Neural cell (in vitro differentiated cells): Measurements from ENCODE around the gene AMH. TPM values are rescaled to one million over a fixed set of nuclear protein-coding genes. Genes with fewer than 3 reads are reported as not detected.

Source experiments
- H2AFZ ChIP-seq: fragments of 200-600, 300-800 bp; sonication (generic), shearing (Covaris generic); 2 replicates; pipeline ENCODE4 v1.6.0; 2014; ENCODE audit warnings: low read depth, mild to moderate bottlenecking, antibody characterized with exemption, low read length, moderate library complexity
- H3F3A ChIP-seq: fragments of 200-600 bp; shearing (Covaris generic); 2 replicates; pipeline ENCODE4 v1.6.1; 2016; ENCODE audit warnings: mild to moderate bottlenecking, moderate library complexity, mixed read lengths, antibody characterized with exemption, low read length; ENCODE audit not compliant: insufficient read depth, poor library complexity, severe bottlenecking
- H3K27ac ChIP-seq: fragments of 200-600, 300-800 bp; sonication (generic), shearing (Covaris generic); 2 replicates; pipeline ENCODE4 v1.5.1; 2014; ENCODE audit warnings: mild to moderate bottlenecking, low read length, moderate library complexity
- H3K27me3 ChIP-seq: fragments of 300-800, 200-600 bp; sonication (generic), shearing (Covaris generic); 2 replicates; pipeline ENCODE4 v1.6.0; 2014; ENCODE audit warnings: mild to moderate bottlenecking, low read depth, low read length, moderate library complexity; ENCODE audit not compliant: insufficient read depth
- H3K36me3 ChIP-seq: fragments of 300-800, 200-600 bp; sonication (generic), shearing (Covaris generic); 2 replicates; pipeline ENCODE4 v1.5.1; 2014; ENCODE audit warnings: mild to moderate bottlenecking, antibody characterized with exemption, low read length, moderate library complexity; ENCODE audit not compliant: insufficient read depth
- H3K4me2 ChIP-seq: fragments of 300-800, 200-600 bp; sonication (generic), shearing (Covaris generic); 2 replicates; pipeline ENCODE4 v1.6.0; 2014; ENCODE audit warnings: mild to moderate bottlenecking, low read length
- H3K4me3 ChIP-seq: fragments of 300-800, 200-600 bp; sonication (generic), shearing (Covaris generic); 2 replicates; pipeline ENCODE4 v1.5.1; 2014; ENCODE audit warnings: mild to moderate bottlenecking, low read length, moderate library complexity
- H3K79me2 ChIP-seq: fragments of 200-600 bp; shearing (Covaris generic); replicated peaks from 2 replicates; pipeline ENCODE4 v1.6.0; 2014; ENCODE audit warnings: mild to moderate bottlenecking, low read length, moderate library complexity; ENCODE audit not compliant: insufficient read depth
- H3K9ac ChIP-seq: fragments of 300-800, 200-600 bp; sonication (generic), shearing (Covaris generic); 2 replicates; pipeline ENCODE4 v1.6.1; 2016; ENCODE audit warnings: mild to moderate bottlenecking, low read length, mixed read lengths
- H3K9me2 ChIP-seq: fragments of 200-600 bp; shearing (Covaris generic); 2 replicates; pipeline ENCODE4 v1.6.1; 2016; ENCODE audit warnings: mild to moderate bottlenecking, low read length, mixed read lengths; ENCODE audit not compliant: insufficient read depth
- H3K9me3 ChIP-seq: fragments of 200-600, 300-800 bp; sonication (generic), shearing (Covaris generic); 2 replicates; pipeline ENCODE4 v1.6.1; 2016; ENCODE audit warnings: mild to moderate bottlenecking, mixed run types, low read length, moderate library complexity, mixed read lengths
- H4K20me1 ChIP-seq: fragments of 200-600 bp; shearing (Covaris generic); 2 replicates; pipeline ENCODE4 v1.6.1; 2016; ENCODE audit warnings: mild to moderate bottlenecking, mixed run types; ENCODE audit not compliant: insufficient read depth
- EP300 ChIP-seq: fragments of 450-650 bp; conservative IDR thresholded peaks from 2 replicates; pipeline ENCODE4 v1.6.1; 2014; ENCODE audit warnings: antibody characterized with exemption, mild to moderate bottlenecking, moderate library complexity; ENCODE audit not compliant: poor library complexity, severe bottlenecking
- EZH2 ChIP-seq: fragments of 200-600, 300-800 bp; shearing (Covaris generic), sonication (generic); IDR thresholded peaks from 2 replicates; pipeline ENCODE4 v1.6.1; 2014; ENCODE audit warnings: antibody characterized with exemption, low read length, borderline replicate concordance, mild to moderate bottlenecking; ENCODE audit not compliant: insufficient read depth, poor library complexity, severe bottlenecking
- MXI1 ChIP-seq: fragments of 450-650 bp; conservative IDR thresholded peaks from 2 replicates; pipeline ENCODE4 v1.6.1; 2014; ENCODE audit warnings: antibody characterized with exemption, mild to moderate bottlenecking; ENCODE audit not compliant: poor library complexity, severe bottlenecking
- POLR2AphosphoS5 ChIP-seq: IDR thresholded peaks from 2 replicates; pipeline ENCODE4 v1.6.1; 2012
- RAD21 ChIP-seq: fragments of 450-650 bp; conservative IDR thresholded peaks from 2 replicates; pipeline ENCODE4 v1.6.1; 2014; ENCODE audit warnings: antibody characterized with exemption, mild to moderate bottlenecking, moderate library complexity
- SMC3 ChIP-seq: fragments of 450-650 bp; conservative IDR thresholded peaks from 2 replicates; pipeline ENCODE4 v1.6.1; 2014; ENCODE audit warnings: antibody characterized with exemption, mild to moderate bottlenecking, moderate library complexity; ENCODE audit not compliant: poor library complexity
- TAF1 ChIP-seq: IDR thresholded peaks from 2 replicates; pipeline ENCODE4 v1.6.1; 2012; ENCODE audit warnings: low read depth
- polyA plus RNA-seq: library from polyadenylated mRNA; depleted of rRNA; stranded (reverse); fragments of >200 nt; gene quantifications from 2 replicates; pipeline ENCODE4 v1.2.3, GENCODE V29; 2014
- TF ChIP-seq, protein P1 (sequence below): IDR thresholded peaks from 2 replicates; pipeline ENCODE4 v1.6.1; 2012; ENCODE audit warnings: borderline replicate concordance
- TF ChIP-seq, protein P2 (sequence below): fragments of 450-650 bp; IDR thresholded peaks from 2 replicates; pipeline ENCODE4 v1.5.1; 2014; ENCODE audit warnings: antibody characterized with exemption, mild to moderate bottlenecking, moderate library complexity; ENCODE audit not compliant: poor library complexity, severe bottlenecking

The AMH gene
- polyA plus RNA-seq, 1 donor from 2014 or later, result 57.5 TPM

DNA sequence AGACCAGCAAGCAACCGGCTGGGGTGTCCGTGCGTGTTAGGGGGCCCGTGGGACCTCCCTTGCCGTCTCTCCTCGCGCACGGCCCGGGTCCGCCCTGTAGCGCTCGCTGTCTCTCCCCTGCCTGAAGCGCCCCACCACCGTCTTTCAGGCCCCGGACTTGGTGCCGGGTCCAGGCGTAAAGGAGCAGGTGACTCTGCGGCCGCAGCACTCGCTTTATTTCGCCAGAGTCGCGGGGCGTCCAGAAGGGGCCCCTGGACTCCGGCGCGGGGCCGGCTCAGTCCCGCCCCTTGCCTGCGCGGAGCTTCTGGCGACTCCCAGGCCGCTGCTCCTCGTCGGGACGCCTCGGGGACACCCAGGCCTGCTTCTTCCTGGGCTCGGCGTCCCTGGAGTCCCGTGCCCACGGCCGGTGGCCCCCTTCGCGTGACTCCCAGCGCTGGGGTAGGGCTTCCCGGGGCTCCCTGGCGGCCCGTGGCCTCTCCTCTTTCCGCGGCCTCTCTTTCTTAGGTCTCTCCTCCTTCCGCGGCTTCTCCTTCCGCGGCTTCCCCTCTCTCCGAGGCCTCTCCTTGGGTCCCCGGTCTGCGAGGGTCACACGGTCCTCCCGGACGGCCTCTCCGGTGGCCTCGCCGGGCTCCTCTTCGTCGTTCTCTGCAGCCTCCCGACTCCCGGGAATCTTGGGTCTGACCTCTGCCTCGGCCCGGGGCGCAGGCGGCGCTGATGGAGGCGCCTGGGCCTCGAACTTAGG lies 3.1 kb downstream of the AMH start:
- Histone ChIP-seq H3K9me3 (no peaks in the 10 kb centered on the region), H3K36me3 (no peaks in the 10 kb centered on the region), H3K4me2 (no peak overlapping the region), H3K79me2 (no peaks in the 10 kb centered on the region), H3K27ac (no peak overlapping the region), H3K4me3 (no peak overlapping the region), H2AFZ (no peak overlapping the region), H3K9me2 (no peaks in the 10 kb centered on the region), H3K27me3 (peaks cover 14% of the 10 kb centered on the region), H3F3A (no peaks in the 10 kb centered on the region), H3K9ac (no peak overlapping the region), H4K20me1 (no peaks in the 10 kb centered on the region)
- TF ChIP-seq EZH2 (no peak), EP300 (no peak), TAF1 (no peak), POLR2AphosphoS5 (no peak), MXI1 (no peak), RAD21 (no peak), SMC3 (no peak)
- TF ChIP-seq, protein P1, sequence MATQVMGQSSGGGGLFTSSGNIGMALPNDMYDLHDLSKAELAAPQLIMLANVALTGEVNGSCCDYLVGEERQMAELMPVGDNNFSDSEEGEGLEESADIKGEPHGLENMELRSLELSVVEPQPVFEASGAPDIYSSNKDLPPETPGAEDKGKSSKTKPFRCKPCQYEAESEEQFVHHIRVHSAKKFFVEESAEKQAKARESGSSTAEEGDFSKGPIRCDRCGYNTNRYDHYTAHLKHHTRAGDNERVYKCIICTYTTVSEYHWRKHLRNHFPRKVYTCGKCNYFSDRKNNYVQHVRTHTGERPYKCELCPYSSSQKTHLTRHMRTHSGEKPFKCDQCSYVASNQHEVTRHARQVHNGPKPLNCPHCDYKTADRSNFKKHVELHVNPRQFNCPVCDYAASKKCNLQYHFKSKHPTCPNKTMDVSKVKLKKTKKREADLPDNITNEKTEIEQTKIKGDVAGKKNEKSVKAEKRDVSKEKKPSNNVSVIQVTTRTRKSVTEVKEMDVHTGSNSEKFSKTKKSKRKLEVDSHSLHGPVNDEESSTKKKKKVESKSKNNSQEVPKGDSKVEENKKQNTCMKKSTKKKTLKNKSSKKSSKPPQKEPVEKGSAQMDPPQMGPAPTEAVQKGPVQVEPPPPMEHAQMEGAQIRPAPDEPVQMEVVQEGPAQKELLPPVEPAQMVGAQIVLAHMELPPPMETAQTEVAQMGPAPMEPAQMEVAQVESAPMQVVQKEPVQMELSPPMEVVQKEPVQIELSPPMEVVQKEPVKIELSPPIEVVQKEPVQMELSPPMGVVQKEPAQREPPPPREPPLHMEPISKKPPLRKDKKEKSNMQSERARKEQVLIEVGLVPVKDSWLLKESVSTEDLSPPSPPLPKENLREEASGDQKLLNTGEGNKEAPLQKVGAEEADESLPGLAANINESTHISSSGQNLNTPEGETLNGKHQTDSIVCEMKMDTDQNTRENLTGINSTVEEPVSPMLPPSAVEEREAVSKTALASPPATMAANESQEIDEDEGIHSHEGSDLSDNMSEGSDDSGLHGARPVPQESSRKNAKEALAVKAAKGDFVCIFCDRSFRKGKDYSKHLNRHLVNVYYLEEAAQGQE, result no peak
- TF ChIP-seq, protein P2, sequence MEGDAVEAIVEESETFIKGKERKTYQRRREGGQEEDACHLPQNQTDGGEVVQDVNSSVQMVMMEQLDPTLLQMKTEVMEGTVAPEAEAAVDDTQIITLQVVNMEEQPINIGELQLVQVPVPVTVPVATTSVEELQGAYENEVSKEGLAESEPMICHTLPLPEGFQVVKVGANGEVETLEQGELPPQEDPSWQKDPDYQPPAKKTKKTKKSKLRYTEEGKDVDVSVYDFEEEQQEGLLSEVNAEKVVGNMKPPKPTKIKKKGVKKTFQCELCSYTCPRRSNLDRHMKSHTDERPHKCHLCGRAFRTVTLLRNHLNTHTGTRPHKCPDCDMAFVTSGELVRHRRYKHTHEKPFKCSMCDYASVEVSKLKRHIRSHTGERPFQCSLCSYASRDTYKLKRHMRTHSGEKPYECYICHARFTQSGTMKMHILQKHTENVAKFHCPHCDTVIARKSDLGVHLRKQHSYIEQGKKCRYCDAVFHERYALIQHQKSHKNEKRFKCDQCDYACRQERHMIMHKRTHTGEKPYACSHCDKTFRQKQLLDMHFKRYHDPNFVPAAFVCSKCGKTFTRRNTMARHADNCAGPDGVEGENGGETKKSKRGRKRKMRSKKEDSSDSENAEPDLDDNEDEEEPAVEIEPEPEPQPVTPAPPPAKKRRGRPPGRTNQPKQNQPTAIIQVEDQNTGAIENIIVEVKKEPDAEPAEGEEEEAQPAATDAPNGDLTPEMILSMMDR, result no peak

DNA sequence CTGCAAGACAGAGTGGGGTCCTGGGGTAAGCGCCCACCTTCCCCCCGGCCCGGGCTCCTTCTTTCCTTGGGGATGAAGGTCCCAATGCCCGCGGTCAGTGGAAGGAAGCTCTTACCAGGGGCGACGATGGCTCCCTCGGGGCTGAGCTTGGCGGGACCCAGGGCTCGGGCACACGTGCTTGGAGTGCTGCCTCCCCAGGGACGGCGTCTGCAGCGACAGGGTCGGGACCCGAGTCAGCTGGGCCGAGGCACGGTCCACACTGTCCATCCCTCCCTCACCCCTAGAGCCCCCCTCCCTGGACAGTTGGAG lies 3.6 kb downstream of the AMH start:
- Histone ChIP-seq H3K36me3 (no peaks in the 10 kb centered on the region), H3K79me2 (no peaks in the 10 kb centered on the region), H2AFZ (no peak overlapping the region), H3K27ac (no peak overlapping the region), H3K4me3 (peak overlapping the region; percentile 55), H3K27me3 (peaks cover 14% of the 10 kb centered on the region), H3F3A (no peaks in the 10 kb centered on the region), H4K20me1 (no peaks in the 10 kb centered on the region), H3K9ac (no peak overlapping the region), H3K4me2 (no peak overlapping the region), H3K9me3 (no peaks in the 10 kb centered on the region), H3K9me2 (no peaks in the 10 kb centered on the region)
- TF ChIP-seq EZH2 (no peak), SMC3 (no peak), MXI1 (no peak), TAF1 (no peak), POLR2AphosphoS5 (no peak), RAD21 (no peak), EP300 (no peak)
- TF ChIP-seq, protein P2, result no peak
- TF ChIP-seq, protein P1, result no peak
